ENCODE data around the gene HSPA5.

Gene HSPA5

GRCh38 chr9:125189361-125190289 is 51.5 kb downstream of the HSPA5 start, which contains the start of gene PPP6C:
Gene PPP6C (minus strand): TSS chr9:125189803. CDS start chr9:125189718, 85 bp downstream.
- peak; percentile 96 for DNase-seq (ENCODE audit: low read depth)

GRCh38 chr9:125189011-125189360 is 52.2 kb downstream of the HSPA5 start:
- DNase-seq (ENCODE audit: low read depth), result no peak
